Fibroblast of villous mesenchyme (primary cell): ENCODE results near the gene THRB. TPM values are rescaled to one million over a fixed set of nuclear protein-coding genes. Genes with fewer than 3 reads are reported as not detected.

Source experiments
- DNase-seq: peaks from one replicate; pipeline ENCODE4 v3.0.0-alpha.2; 2010; ENCODE audit warnings: low read depth
- H3K4me3 ChIP-seq: 2 replicates; pipeline ENCODE4 v1.5.1; 2011; ENCODE audit warnings: low read depth, mild to moderate bottlenecking, low read length
- CTCF ChIP-seq: IDR thresholded peaks from 2 replicates; pipeline ENCODE4 v1.5.1; 2012; ENCODE audit warnings: low read depth, mild to moderate bottlenecking, low read length; ENCODE audit not compliant: insufficient read depth
- total RNA-seq: library from RNA; depleted of rRNA; stranded (reverse); fragments of >200 nt; gene quantifications from 2 replicates; pipeline ENCODE4 v1.2.3, GENCODE V29; 2012

Gene THRB
- total RNA-seq, 1 donor, result 13.4 TPM

GRCh38 chr3:24224666-24225384, 269.8 kb downstream of the THRB start:
- H3K4me3 ChIP-seq, result no peak overlapping the region
- DNase-seq, result no peak
- no peak for TF ChIP-seq CTCF

GRCh38 chr3:24222165-24222805, 272.4 kb downstream of the THRB start:
- no peak overlapping the region for H3K4me3 ChIP-seq
- no peak for DNase-seq
- no peak for TF ChIP-seq CTCF

GRCh38 chr3:24220859-24221657, 273.6 kb downstream of the THRB start:
- DNase-seq, result peak; percentile 88
- H3K4me3 ChIP-seq, result no peak overlapping the region
- TF ChIP-seq CTCF, result no peak

GRCh38 chr3:24215502-24215901, 279.1 kb downstream of the THRB start:
- DNase-seq, result no peak
- no peak overlapping the region for H3K4me3 ChIP-seq
- no peak for TF ChIP-seq CTCF

- no peak overlapping the region for H3K4me3 ChIP-seq
- DNase-seq, result no peak
- no peak for TF ChIP-seq CTCF
These were observed 283.3 kb downstream of the THRB start for GRCh38 chr3:24211381-24211780.

GRCh38 chr3:24202071-24202470, 292.6 kb downstream of the THRB start:
- no peak overlapping the region for H3K4me3 ChIP-seq
- no peak for TF ChIP-seq CTCF
- DNase-seq, result peak; percentile 81
